ENCODE measurements around the gene GALE.
"Not testable (repeated sequence)": the region's sequence is repeated elsewhere in the genome, so short reads cannot be mapped to it uniquely, and the experiment has no call there.

GALE gene

DNA sequence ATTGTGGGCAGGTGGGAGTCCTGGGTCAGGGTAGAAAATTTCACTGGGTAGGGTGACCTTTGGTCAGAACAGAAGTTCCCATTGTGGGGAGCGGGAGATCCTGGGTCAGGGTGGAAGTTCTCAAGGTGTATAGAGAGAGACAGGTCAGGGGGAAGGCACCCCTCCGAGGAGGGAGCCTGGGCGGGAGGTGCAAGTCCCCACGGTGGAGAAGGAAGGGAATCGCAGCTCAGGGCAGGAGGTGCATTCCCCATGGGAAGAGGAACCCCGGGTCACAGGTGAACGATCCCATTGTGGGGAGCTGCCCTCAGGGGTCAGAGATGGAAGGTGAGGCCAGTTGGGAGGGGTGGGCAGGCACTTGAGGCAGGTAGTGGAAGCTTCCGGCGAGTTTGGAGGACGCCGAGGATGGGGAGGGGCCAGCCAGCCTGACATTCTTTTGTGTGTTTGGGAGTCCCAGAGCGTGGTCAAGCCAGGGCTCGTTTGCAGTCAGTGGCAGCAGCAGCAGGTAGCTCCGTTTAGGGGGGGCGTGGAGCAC lies 9.0 kb downstream of the GALE start:
- DNase-seq = peak; percentile 6

DNA sequence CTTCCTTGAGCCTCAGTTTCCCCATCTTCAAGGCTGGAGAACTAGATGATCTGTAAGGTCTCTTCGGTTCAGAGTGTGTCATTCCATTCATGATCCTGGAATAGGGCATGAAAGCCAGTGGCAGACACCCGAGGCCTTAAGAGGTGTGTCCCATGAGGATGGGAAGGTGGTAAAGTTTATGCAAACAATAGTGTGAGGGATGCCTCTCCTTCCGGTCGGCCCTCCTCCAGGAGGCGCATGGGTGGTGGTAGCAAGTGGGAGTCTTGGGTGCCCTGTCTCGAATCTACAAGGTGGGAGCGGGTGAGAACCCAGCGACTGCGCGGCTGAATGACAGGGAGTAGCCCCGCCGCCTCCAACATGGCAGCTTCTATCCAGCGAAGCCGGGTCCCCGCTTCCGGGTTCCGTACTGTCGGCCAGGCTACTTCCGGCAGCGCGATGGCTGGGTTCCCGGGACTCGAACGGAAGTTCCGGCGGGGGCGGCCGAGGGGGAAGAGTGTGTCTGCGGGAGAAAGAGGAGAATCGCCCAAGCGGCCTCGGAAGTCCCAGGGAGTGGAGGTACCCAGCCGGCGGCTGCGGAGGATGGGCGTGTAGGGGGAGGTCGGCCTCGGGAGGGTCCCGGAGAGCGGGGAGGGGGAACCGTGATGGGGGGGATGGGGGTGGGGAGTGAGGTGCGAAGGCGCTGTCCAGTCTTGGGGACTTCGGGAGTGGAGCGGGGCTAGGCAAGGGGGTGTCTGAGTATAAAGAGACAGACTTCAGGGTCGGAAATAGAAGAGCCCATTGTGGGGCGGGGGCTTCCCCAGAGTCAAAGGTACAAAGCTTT lies 9.6 kb downstream of the GALE start, which contains the start of gene LYPLA2:
Gene LYPLA2 (plus strand): TSS at position 450 of the 820 bp plus-strand sequence. CDS start 1,538 bp downstream, outside the sequence.
- DNase-seq = peak; percentile 83

DNA sequence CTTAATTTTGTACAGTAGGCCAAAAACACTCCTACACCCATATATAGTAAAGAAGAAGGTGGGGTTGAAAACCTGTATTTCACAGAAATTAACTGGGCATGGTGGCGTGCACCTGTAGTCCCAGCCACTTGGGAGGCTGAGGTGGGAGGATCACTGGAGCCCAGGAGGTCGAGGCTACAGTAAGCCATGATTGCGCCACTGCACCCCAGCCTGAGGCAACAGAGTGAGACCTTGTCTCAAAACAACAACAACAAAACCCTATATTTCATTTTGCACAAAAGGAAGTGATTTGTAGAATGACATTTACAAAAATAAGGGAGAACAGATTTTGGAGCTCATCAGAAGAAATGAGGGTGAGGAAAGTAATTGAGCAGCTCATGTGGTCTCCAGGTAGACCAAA lies 11.9 kb downstream of the GALE start:
- DNase-seq = no peak

DNA sequence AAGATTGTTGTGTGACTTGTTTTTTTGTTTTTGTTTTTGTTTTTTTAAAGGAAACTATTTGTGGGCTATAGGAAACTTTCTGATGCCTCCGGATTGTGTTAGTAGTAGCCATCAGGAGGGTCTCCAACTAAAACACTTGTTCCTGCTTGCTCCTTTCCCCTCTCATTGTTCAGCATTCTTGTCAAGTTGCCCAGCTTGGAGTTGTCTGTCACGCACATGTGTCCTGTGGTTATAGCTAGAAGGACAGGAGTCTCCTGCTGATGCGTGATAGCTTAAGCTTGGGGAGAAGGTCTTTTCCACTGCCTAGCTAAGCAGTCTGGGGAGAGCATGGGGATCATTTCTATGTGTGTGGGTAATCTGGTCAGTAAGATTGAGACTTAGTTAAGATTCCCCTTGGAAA lies 12.9 kb downstream of the GALE start:
- no peak for DNase-seq

DNA sequence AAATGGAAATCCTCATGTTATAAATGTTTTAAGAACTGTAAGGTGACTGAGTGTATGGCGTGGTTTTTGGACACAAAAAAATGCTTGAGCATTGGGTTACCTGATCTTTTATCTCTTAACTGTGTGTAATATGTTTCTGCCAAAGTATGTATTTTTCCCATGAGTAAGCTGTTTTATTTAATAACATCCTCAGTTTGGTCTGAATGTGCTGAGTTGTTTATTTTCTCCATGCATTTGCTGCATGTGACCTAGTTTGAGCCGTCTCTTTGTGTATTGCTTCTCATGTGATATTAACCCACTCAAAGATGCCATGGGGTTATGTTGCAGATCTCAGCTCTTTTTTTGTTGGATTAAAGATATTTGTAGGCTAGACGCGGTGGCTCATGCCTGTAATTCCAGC lies 15.7 kb downstream of the GALE start:
- DNase-seq = no peak

DNA sequence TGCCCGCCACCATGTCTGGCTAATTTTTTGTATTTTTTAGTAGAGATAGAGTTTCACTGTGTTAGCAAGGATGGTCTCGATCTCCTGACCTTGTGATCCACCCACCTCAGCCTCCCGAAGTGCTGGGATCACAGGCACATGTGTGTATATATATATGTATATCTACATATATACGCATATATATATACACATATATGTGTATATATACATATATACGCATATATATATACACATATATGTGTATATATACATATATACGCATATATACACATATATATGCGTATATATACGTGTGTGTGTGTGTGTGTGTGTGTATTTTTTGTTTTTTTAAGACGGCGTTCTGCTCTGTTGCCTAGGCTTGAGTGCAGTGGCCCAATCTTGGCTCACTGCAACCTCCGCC lies 17.4 kb downstream of the GALE start:
- DNase-seq = not testable (repeated sequence)

DNA sequence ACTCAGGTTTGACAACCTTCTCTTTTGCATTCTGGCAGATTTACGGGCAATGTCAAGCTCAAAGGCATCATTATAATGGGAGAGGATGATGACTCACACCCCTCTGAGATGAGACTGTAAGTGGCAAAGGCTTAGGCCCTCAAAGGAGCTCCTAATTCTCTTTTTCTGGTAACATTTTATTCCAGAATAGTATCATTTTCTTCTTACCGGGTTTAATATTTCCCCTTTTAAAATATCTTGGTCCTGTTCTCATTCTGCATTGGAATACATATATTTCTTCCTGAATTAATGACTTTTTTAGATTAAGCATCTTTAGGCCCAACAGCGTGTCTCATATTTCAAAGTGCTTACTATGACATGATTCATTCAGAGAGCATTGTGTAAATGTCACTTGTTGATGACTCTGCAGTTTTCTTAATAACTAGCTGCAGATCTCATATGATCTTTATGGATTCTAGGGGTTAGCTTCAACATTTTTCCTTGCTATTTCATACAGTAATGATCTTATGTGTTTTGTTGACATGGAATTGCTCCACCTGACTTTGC lies 20.7 kb downstream of the GALE start:
- no peak for DNase-seq

DNA sequence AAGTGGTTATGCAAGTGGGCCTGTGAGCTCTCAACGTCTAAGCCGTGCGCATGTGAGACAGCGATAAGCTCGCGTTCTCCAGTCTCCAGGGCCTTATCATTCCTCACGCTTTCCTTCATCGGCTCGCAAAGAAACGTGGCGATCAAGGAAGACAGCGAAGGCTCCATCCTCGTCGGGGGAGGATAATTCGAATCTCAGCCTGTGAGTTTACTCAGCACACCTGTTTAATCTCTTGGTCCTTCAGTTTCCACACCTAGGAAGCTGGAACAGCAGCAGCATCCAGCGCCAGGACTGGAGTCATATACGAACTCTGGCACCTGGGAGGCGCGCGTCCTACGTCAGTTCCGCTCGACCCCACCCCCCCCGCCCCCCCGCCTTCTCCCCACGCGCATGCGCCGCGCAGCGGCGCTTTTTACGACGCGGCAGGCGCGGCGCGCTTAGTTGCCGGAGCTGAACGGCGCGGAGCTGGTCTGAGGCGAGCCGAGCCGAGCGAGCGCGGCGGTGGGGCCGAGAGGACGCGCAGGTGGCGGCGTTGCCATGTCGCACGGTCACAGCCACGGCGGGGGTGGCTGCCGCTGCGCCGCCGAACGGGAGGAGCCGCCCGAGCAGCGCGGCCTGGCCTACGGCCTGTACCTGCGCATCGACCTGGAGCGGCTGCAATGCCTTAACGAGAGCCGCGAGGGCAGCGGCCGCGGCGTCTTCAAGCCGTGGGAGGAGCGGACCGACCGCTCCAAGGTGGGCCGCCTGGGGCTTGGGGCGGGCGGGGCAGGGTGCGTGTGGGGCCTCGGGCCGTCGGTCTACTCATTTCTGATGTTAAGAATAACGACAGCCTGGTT lies 22.4 kb downstream of the GALE start, which contains the start of gene PITHD1:
Gene PITHD1 (plus strand): TSS at position 440 of the 836 bp plus-strand sequence. CDS start 98 bp downstream, at position 538.
- DNase-seq = peak; percentile 76

DNA sequence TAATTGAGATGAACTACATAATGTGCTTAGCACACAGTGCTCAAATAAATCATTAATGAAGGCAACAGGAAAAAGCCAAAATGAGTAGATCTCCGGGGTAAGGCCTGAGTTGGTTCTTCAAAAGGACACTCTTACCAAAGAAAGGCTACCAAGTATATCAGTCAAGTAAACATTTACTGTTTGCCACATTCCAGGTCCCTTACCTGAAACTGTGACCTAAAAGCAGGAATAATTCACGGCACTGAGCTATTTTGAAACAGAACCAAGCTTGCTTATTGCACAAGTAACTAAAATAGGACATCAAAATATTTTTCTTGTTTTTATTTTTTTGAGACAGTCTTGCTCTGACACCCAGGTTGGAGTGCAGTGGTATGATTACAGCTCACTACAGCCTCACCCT lies 24.3 kb downstream of the GALE start:
- DNase-seq = no peak

DNA sequence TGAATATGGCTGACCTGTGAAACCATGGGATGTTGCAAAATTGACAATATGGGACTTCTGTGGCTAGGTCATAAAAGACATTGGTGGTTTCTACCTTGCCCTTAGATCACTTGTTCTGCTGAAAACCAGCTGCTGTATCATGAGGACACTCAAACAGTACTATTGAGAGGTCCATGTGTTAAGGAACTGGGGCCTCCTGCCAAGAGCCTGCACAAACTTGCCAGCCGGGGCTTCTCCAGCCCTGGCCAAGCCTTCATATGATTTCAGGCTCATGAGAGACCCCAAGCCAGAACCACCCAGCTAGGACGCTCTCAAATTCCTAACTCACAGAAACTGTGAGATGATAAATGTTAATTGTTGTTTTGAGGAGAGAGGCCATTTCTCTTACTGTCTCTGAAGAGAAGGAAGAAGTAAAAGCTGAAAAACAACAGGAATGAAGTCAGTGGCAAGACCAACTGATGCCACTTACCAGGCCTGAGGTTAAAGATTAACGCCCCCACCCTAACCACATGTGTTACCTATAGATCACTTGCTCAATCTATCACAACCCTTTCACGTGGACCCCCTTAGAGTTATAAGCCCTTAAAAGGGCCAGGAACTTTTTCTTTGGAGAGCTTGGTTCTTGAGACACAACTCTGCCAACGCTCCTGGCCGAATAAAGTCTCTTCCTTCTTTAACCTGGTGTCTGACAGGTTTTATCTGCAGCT lies 26.2 kb downstream of the GALE start:
- DNase-seq = no peak

DNA sequence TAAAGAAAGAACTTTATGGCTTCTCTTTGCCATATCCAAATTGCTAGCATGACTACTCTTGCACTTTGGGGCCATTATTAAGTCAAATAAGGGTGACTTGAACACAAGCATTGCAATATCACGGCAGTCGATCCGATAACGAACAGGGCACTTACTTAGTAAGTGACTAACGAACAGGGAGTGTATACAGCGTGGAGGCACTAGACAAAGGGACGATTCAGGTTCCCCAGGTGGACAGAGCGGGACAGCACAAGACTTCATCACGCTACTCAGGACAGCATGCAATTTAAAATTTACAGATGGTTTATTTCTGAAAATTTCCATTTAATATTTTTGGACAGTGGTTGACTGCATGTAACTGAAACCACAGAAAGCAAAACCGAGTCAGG lies 27.7 kb downstream of the GALE start:
- no peak for DNase-seq

DNA sequence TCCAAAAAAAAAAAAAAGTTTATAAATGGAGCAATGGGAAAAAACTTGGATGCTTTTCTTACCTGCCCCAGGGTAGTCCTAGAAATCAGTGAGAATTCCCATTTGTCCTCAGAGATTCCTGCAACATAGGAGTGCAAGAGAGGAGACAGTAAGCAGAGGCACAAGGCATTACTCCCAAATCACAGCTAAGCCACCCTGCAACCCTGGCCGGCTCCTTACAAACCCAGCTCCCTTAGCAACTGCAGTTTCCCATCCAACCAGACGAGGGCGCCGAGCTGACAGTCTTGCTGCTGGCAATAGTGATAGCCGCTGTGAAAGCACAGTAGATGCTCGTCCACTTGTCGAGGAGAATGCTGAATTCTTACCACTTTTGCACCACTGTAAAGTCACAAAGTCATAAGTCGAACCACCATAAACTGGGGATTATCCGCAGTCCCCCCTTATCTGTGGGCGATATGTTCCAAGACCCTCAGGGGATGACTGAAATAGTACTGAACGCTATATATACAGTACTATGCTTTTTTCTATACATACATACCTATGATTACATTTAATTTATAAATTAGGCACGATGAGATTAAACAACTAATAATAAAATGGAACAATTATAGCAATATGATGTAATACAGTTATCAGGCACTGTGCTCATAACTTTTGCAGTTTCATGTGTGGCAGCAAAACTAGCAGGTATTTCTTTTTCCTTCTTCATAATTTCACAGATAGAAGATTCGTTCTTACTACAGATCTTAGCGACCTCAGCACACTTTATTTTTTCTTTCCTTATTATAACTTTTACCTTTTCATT lies 28.3 kb downstream of the GALE start:
- peak; percentile 84 for DNase-seq

DNA sequence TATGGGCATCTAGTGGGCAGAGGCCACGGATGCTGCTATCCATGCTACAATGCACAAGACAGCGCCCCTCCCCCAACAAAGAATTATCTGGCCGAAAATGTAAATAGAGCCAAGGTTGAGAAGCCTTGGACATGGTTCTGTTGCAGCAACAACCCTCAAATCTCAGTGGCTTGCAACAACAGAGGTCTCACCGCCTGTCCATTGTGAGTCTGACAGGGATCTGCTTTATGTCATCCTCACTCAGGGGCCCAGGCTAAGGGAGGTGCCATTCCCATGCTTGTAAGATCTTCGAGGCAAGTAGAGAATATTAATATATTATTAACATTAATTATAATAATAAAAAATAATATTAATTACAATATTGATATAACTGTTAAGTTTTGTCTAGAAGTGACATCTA lies 31.8 kb downstream of the GALE start:
- DNase-seq = no peak

DNA sequence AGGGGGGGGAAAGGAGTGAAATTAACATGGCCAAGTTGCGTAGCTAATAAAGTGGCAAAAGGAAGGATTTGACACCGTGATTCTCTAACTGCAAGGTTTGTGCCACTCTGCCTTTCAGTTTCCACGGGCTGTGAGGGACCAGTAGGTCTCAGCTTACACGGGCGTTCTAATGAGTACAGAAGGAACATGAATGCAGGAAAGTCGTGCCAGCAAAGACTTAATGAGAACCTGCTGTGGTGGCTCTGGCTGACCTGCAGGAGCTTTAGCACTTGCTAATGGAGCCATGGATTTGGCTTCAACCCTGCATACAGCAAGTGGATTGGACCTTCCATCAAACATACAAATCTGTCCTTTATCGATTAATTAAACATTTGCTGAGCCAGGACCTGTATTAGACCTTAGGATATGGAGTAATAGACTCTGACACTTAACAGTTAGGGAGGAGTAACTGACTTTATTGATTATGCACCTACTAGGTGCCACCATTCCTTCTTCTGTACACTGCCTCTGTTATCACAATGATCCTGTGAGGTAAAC lies 37.4 kb downstream of the GALE start:
- no peak for DNase-seq

DNA sequence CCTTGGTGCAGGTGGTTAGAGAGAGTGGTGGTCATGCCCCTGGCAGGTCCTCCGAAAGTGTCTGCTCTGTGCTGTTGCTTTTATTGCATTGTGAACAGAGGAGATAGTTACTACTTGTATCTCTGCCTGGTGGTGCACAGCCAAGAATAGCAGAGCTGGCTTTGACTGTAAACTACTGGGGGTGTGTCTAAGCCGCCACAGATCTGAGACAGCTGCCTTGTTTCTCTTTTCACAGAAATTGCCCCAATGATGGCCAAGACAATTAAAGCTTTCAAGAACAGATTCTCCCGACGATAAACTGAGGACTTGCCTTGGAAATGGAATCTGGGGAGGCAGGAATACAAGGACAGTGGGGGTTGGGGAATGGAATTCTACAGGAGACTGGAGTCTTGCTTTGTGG lies 41.3 kb downstream of the GALE start:
- no peak for DNase-seq

DNA sequence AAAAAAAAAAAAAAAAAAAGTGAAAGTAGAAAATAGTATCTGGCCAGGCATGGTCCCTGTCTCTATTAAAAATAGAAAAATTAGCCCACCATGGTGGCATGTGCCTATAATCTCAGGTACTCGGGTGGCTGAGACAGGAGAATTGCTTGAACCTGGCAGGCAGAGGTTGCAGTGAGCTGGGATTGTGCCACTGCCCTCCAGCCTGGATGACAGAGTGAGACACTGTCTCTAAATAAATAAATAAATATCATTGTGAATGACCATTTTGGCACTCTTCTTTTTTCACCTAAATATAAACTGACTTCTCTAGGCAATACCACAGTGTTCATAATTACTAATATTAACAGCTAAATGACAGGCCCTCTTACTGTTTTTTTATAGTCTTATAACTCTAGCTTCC lies 42.7 kb downstream of the GALE start:
- no peak for DNase-seq

DNA sequence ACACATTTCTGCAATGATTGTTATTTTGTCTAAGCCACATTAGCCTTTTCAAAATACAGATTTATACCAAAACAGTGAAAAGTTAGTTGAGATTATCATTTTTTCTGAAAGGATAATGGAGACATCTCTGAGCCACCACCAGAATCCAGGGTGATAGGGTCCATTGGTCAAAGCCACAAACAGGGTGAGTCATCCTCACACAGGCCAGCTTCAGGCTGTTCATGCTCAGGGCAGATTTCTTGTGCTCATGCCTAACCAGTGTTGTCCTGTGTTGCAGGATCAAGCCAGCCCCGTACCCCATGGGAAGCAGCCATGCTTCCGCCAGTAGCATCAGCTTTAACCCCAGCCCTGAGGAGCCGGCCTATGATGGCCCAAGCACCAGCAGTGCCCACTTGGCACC lies 43.9 kb downstream of the GALE start:
- DNase-seq = no peak

DNA sequence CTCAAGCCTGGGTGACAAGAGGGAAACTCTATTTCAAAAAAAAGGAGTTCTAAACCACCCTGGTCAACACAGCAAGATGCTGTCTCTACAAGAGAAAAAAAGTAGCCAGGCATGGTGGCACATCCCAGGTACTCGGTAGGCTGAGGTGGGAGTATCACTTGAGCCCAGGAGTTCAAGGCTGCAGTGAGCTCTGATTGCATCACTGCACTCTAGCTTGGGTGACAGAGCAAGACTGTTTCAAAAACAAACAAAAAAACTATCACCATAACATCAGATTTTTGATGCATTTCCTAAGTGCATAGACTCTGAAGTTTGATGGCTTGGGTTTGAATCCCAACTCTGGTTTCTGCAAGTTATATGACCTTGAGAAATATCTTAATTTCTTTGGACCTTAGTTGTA lies 47.6 kb downstream of the GALE start:
- DNase-seq = no peak

DNA sequence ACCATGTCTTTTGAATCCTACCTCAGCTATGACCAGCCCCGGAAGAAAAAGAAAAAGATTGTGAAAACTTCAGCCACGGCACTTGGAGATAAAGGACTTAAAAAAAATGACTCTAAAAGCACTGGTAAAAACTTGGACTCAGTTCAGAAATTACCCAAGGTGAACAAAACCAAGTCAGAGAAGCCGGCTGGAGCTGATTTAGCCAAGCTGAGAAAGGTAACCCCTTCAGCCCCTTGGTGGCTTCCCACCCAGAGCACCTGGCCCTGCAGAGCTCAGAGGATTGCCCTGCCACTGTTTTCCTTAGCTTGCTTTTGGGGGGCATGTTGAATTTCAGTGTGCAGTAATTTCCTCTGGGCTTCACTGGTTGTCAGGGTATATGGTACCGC lies 48.7 kb downstream of the GALE start:
- DNase-seq = no peak

DNA sequence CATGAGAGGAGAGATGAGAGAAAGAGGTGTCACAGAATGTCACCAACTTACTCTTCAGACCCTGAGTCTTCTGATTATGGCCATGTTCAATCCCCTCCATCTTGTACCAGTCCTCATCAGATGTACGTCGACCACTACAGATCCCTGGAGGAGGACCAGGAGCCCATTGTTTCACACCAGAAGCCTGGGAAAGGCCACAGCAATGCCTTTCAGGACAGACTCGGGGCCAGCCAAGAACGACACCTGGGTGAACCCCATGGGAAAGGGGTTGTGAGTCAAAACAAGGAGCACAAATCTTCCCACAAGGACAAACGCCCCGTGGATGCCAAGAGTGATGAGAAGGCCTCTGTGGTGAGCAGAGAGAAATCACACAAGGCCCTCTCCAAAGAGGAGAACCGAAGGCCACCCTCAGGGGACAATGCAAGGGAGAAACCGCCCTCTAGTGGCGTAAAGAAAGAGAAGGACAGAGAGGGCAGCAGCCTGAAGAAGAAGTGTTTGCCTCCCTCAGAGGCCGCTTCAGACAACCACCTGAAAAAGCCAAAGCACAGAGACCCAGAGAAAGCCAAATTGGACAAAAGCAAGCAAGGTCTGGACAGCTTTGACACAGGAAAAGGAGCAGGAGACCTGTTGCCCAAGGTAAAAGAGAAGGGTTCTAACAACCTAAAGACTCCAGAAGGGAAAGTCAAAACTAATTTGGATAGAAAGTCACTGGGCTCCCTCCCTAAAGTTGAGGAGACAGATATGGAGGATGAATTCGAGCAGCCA lies 49.3 kb downstream of the GALE start:
- peak; percentile 27 for DNase-seq

DNA sequence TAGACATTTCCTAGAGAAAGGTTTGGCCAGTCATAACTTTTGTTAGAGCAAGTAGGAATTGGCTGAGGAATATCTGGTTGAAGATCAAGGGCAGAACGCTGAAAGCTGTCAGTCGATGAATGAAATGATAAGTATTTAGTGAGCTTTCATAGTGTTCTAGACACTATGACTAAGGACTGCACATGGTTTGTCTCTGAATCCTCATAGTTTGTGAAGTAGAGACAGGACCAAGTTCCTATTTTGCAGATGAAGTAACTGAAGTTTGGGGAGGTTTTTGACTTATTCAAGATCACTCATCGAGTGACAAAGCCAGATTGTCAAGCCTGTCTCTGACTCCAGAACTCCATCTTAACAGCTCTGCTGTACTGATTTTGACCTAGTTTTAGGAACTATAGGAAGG lies 52.5 kb downstream of the GALE start:
- no peak for DNase-seq
